HL-60 (cell line): ENCODE results near the gene ATP8A2.

Source experiments
- DNase-seq, 2 experiments: peaks; one replicate each; pipeline ENCODE4 v3.0.0-alpha.2; 2010 to 2020; ENCODE audit warnings: low read depth in 1 of 2, low spot score in 1 of 2
- H3K27ac ChIP-seq: fragments of 250-450 bp; sonication (Bioruptor Pico); replicated peaks from 2 replicates; pipeline ENCODE4 v1.5.1; 2020; ENCODE audit warnings: mild to moderate bottlenecking, moderate library complexity
- H3K27me3 ChIP-seq: fragments of 250-450 bp; sonication (Bioruptor Pico); 2 replicates; pipeline ENCODE4 v1.5.1; 2021; ENCODE audit warnings: mild to moderate bottlenecking, moderate library complexity; ENCODE audit not compliant: insufficient read depth, poor library complexity, severe bottlenecking
- H3K4me3 ChIP-seq: replicated peaks from 2 replicates; pipeline ENCODE4 v1.5.1; 2011; ENCODE audit warnings: mild to moderate bottlenecking, control low read depth, low read length; ENCODE audit not compliant: insufficient read depth
- GABPA ChIP-seq: IDR thresholded peaks from 2 replicates; pipeline ENCODE4 v1.6.1; 2012; ENCODE audit warnings: low read depth
- POLR2AphosphoS5 ChIP-seq: IDR thresholded peaks from 2 replicates; pipeline ENCODE4 v1.6.1; 2012; ENCODE audit warnings: low read depth
- SPI1 ChIP-seq: IDR thresholded peaks from 2 replicates; pipeline ENCODE4 v1.6.1; 2012; ENCODE audit warnings: low read depth, mild to moderate bottlenecking, borderline replicate concordance
- TF ChIP-seq, protein P1 (sequence below): IDR thresholded peaks from 2 replicates; pipeline ENCODE4 v1.6.1; 2012; ENCODE audit warnings: low read depth; ENCODE audit not compliant: insufficient replicate concordance
- TF ChIP-seq, protein P2 (sequence below): IDR thresholded peaks from one replicate; pipeline ENCODE4 v1.5.1; 2011; ENCODE audit warnings: low read length, control low read depth, inconsistent platforms; ENCODE audit not compliant: insufficient read depth

Gene ATP8A2

GRCh38 chr13:25798998-25799397 lies 427.2 kb downstream of the ATP8A2 start:
- Histone ChIP-seq H3K27me3 (no peaks in the 10 kb centered on the region), H3K27ac (no peak overlapping the region), H3K4me3 (no peak overlapping the region)
- TF ChIP-seq SPI1 (no peak), POLR2AphosphoS5 (no peak), GABPA (no peak)
- TF ChIP-seq, protein P1, sequence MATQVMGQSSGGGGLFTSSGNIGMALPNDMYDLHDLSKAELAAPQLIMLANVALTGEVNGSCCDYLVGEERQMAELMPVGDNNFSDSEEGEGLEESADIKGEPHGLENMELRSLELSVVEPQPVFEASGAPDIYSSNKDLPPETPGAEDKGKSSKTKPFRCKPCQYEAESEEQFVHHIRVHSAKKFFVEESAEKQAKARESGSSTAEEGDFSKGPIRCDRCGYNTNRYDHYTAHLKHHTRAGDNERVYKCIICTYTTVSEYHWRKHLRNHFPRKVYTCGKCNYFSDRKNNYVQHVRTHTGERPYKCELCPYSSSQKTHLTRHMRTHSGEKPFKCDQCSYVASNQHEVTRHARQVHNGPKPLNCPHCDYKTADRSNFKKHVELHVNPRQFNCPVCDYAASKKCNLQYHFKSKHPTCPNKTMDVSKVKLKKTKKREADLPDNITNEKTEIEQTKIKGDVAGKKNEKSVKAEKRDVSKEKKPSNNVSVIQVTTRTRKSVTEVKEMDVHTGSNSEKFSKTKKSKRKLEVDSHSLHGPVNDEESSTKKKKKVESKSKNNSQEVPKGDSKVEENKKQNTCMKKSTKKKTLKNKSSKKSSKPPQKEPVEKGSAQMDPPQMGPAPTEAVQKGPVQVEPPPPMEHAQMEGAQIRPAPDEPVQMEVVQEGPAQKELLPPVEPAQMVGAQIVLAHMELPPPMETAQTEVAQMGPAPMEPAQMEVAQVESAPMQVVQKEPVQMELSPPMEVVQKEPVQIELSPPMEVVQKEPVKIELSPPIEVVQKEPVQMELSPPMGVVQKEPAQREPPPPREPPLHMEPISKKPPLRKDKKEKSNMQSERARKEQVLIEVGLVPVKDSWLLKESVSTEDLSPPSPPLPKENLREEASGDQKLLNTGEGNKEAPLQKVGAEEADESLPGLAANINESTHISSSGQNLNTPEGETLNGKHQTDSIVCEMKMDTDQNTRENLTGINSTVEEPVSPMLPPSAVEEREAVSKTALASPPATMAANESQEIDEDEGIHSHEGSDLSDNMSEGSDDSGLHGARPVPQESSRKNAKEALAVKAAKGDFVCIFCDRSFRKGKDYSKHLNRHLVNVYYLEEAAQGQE, result no peak
- TF ChIP-seq, protein P2, sequence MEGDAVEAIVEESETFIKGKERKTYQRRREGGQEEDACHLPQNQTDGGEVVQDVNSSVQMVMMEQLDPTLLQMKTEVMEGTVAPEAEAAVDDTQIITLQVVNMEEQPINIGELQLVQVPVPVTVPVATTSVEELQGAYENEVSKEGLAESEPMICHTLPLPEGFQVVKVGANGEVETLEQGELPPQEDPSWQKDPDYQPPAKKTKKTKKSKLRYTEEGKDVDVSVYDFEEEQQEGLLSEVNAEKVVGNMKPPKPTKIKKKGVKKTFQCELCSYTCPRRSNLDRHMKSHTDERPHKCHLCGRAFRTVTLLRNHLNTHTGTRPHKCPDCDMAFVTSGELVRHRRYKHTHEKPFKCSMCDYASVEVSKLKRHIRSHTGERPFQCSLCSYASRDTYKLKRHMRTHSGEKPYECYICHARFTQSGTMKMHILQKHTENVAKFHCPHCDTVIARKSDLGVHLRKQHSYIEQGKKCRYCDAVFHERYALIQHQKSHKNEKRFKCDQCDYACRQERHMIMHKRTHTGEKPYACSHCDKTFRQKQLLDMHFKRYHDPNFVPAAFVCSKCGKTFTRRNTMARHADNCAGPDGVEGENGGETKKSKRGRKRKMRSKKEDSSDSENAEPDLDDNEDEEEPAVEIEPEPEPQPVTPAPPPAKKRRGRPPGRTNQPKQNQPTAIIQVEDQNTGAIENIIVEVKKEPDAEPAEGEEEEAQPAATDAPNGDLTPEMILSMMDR, result no peak
- no peak for DNase-seq

DNA sequence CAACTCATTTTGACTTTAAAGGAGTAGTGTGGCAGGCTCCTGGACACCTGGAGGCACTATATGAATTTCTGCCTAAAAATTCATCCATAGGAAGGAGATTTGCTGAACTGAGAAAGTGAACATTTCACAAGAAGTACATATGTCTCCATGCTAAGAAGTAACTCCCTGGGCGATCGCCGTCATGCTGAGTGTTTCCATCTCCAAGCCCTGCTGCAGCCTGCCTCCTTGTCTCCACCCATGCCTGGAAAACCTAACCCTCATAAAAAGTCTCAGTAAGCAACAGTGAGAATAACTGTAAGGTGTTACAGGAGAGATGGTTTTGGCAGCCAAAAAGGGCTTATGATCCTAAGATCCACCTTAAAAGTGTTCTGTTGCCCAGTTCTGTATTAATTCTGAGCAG lies 428.7 kb downstream of the ATP8A2 start:
- TF ChIP-seq SPI1, result no peak
- TF ChIP-seq POLR2AphosphoS5, result no peak
- TF ChIP-seq, protein P2, result no peak
- TF ChIP-seq, protein P1, result no peak
- TF ChIP-seq GABPA, result no peak
- Histone ChIP-seq H3K4me3 (no peak overlapping the region), H3K27ac (no peak overlapping the region), H3K27me3 (no peaks in the 10 kb centered on the region)
- no peak for DNase-seq

GRCh38 chr13:25802579-25802978 lies 430.8 kb downstream of the ATP8A2 start:
- TF ChIP-seq, protein P1, result no peak
- TF ChIP-seq SPI1, result peak; percentile 90
- TF ChIP-seq, protein P2, result no peak
- 0 out of 2 replicates have a peak, but pooled peaks have one; percentile 17 for TF ChIP-seq GABPA
- peak; percentile 46; the same call in 1 of the 2 replicates for TF ChIP-seq POLR2AphosphoS5
- H3K4me3 ChIP-seq, result no peak overlapping the region
- H3K27me3 ChIP-seq, result no peaks in the 10 kb centered on the region
- H3K27ac ChIP-seq, result peak overlapping the region; percentile 79
- DNase-seq, result peak; percentile 75 to 99
